ENCODE results near the gene FAM47E. TPM values are rescaled to one million over a fixed set of nuclear protein-coding genes. Genes with fewer than 3 reads are reported as not detected.
A peak's percentile ranks its signal among the peaks of the same experiment; 100 is the strongest.
"Not testable (repeated sequence)": the region's sequence is repeated elsewhere in the genome, so short reads cannot be mapped to it uniquely, and the experiment has no call there.

FAM47E gene
- total and polyA plus RNA-seq, 12 donors: 2.8 to 23.8 (median 5.3) TPM

DNA sequence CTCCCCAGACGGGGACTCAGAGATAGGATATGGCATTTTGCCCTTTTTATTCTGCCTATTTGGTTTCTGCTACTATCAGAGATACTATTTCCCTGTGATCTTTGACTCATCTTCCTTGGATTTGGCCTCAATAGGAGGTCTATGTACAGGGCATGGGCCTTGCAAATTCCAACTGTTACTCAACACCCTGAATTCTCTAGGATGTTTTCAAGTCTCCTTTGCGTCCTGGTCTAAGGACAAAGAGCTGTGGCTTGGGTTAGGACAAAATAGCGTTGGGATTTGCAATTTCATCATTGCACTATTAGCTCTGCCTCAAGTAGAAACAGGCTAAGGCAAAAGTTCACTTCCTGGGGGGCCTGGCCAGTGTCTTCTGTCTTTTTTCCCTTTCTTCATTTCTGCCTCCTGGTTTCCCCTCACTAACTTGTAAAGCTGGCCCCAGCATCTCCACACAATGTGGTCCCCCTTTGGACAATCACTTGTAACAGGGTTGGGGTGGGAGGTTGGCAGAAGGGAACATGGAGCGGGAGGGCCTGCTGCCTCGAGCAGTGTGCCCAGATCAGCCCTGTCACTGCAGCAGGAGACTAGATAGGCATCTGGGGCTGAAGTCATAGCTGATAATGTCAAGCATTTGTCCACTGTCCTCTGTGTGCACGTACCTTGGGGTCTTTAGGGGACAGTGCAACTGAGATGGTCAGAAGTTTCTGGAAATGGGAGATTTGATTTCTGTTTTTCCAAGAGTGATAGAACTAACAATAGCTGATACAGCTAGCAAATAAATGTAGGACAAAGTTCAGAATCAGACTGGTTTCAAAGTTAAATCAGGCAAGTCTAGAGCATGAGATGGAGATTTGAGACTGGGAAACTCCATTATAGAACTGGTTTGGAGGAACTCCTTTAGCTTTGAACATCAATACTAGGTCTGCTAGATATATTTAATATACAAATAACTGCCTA lies 29.2 kb downstream of the FAM47E start:
- 75 to 82% (median 78%) methylated on average over 6 of the region's 6 CpGs for WGBS, 4 donors
- no peak for DNase-seq
- no peak for TF ChIP-seq POLR2A (IDR thresholded peaks at IDR 0.05)
- TF ChIP-seq CTCF (IDR thresholded peaks at IDR 0.05): no peak
- no peaks in the 10 kb centered on the region for H3K36me3 ChIP-seq (replicated peaks in 1 of 2)
- intact Hi-C loops (cut with DNase I): no loop called here
- no peak overlapping the region for H3K4me3 ChIP-seq
- H3K27me3 ChIP-seq: no peaks in the 10 kb centered on the region
- peak overlapping the region in 1 of 5 donors; percentile 27 for H3K27ac ChIP-seq
- H3K9me3 ChIP-seq (replicated peaks in 1 of 3): no peaks in the 10 kb centered on the region
- no peaks in the 10 kb centered on the region for H3K4me1 ChIP-seq (replicated peaks in 1 of 2)

DNA sequence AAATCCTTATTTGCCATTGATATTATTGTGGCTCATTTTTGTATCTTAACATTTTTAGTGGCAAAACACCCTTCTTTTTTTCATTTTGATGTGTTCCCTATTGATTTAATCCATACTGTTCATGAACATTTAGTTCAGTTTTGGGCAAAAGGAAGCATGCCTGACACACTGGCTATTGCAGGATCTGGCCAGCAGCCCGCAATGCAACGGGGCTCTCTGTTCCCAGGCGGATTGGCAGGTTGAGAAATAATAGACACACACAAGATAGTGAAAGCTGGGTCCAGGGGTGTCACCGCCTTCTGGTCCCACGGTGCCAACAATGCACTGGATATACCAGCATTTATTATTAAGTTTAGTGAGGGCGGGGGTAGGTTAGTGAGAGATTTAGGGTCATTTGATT lies 30.1 kb downstream of the FAM47E start:
- 78 to 92% (median 83%) methylated on average over 6 of the region's 6 CpGs for WGBS, 4 donors

DNA sequence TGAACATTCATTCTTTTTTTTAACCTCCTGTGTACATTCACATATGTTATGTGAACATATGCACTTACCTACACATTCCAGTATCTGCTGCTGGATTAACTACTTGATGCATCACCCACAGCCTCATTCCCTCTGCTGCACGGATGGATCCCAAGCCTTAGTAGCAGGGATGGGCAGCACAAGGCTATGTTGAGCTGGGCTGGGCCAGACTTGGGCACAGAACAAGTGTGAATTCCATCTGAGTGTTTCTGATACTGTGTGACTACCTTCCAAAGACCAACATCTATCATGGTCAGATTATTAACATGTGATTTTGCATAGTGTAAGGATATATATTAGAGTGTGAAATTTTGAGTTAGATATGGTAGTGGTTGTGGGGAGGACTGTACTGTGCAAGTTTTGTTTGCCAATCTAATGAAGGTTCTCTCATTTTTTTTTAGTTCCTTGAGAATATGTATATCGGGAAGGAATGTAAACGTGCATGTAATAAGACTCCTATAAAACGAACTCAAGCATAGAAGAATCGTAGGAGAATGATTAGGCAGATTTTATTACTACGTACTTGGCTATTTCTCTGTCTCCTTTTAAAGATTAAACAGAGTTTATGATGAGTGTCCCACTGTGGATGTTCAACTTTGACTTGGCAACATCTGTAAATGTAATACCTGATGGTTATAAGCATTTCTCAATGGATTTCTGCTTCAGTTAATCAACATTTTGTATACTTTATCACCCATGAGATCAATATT lies 31.6 kb downstream of the FAM47E start:
- Histone ChIP-seq H3K27ac (no peak overlapping the region), H3K4me3 (no peak overlapping the region), H3K36me3 (replicated peaks in 1 of 2) (no peaks in the 10 kb centered on the region), H3K9me3 (replicated peaks in 1 of 3) (no peaks in the 10 kb centered on the region), H3K27me3 (no peaks in the 10 kb centered on the region), H3K4me1 (replicated peaks in 1 of 2) (no peaks in the 10 kb centered on the region)
- WGBS, 4 donors: 84 to 93% (median 90%) methylated on average over 6 of the region's 6 CpGs
- no peak for DNase-seq
- intact Hi-C loops (cut with DNase I): no loop called here
- TF ChIP-seq POLR2A (IDR thresholded peaks at IDR 0.05) (no peak), CTCF (IDR thresholded peaks at IDR 0.05) (no peak)

More for the DNA sequence above, 30.1 kb downstream of the FAM47E start:
- H3K4me1 ChIP-seq (replicated peaks in 1 of 2); H3K9me3 ChIP-seq (replicated peaks in 1 of 3); H3K4me3 ChIP-seq; H3K36me3 ChIP-seq (replicated peaks in 1 of 2); H3K27ac ChIP-seq; intact Hi-C loops (cut with DNase I); DNase-seq; H3K27me3 ChIP-seq: not testable (repeated sequence)

DNA sequence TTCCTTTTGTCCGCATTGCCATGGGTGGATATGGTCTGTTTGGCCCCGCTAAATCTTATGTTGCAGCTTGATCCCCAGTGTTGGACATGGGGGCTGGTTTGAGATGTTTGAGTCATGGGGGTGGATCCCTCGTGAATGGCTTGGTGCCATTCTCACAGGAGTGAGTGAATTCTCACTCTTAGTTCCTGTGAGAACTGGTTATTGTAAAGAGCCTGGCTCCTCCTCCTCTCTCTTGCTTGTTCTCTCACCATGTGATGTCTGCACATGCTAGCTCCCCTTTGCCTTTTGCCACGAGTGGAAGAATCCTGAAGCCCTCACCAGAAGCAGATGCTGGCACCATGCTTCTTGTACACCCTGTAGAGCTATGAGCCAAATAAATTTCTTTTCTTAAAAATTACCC lies 32.4 kb downstream of the FAM47E start:
- TF ChIP-seq POLR2A (IDR thresholded peaks at IDR 0.05) (no peak), CTCF (IDR thresholded peaks at IDR 0.05) (no peak)
- Histone ChIP-seq H3K27ac (no peak overlapping the region), H3K36me3 (replicated peaks in 1 of 2) (no peaks in the 10 kb centered on the region), H3K4me3 (no peak overlapping the region), H3K27me3 (no peaks in the 10 kb centered on the region), H3K4me1 (replicated peaks in 1 of 2) (no peaks in the 10 kb centered on the region), H3K9me3 (replicated peaks in 1 of 3) (no peaks in the 10 kb centered on the region)
- no peak for DNase-seq
- 78 to 82% (median 80%) methylated on average over 4 of the region's 4 CpGs for WGBS, 4 donors
- intact Hi-C loops (cut with DNase I): no loop called here

- H3K4me1 ChIP-seq (replicated peaks in 1 of 2); DNase-seq; H3K4me3 ChIP-seq; H3K27me3 ChIP-seq; H3K27ac ChIP-seq; H3K9me3 ChIP-seq (replicated peaks in 1 of 3); intact Hi-C loops (cut with DNase I); H3K36me3 ChIP-seq (replicated peaks in 1 of 2): not testable (repeated sequence)
- WGBS, 4 donors: 79 to 89% (median 87%) methylated on average over 3 of the region's 3 CpGs
Observed at GRCh38 chr4:76287811-76288210, 36.3 kb downstream of the FAM47E start.

All from adrenal gland (tissue), 12 donors.